Superior temporal gyrus (tissue), 1 donor: ENCODE measurements around the gene NMUR2.

Experiments
- DNase-seq: peaks from one replicate; pipeline ENCODE4 v3.0.0-alpha.2; 2016; ENCODE audit errors: extremely low spot score

NMUR2 gene, protein sequence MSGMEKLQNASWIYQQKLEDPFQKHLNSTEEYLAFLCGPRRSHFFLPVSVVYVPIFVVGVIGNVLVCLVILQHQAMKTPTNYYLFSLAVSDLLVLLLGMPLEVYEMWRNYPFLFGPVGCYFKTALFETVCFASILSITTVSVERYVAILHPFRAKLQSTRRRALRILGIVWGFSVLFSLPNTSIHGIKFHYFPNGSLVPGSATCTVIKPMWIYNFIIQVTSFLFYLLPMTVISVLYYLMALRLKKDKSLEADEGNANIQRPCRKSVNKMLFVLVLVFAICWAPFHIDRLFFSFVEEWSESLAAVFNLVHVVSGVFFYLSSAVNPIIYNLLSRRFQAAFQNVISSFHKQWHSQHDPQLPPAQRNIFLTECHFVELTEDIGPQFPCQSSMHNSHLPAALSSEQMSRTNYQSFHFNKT

DNA sequence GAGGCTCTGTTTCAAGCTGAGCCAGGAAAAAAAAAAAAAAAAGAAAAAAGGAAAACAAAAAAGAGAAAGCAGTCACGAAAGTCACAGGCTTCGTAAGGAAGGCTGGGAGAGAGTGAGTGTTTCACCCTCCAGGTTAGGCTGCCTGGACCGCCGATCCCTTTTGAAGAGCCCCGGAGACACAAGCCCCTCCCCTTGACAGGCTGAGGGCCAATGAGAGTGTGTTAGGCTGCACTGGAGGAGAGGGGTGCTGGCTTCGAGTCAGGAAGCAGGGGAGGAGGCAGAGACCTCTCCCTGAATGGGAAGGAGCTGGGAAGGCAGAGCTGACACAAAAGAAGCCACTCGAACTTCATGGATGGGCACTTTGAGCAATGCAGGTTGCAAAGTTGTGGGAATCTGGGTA, at the start of gene NMUR2:
Gene NMUR2, minus strand, starts transcription at position 135 of the 400 bp plus-strand sequence. CDS start 166 bp downstream, outside the sequence.
- DNase-seq, result no peak

DNA sequence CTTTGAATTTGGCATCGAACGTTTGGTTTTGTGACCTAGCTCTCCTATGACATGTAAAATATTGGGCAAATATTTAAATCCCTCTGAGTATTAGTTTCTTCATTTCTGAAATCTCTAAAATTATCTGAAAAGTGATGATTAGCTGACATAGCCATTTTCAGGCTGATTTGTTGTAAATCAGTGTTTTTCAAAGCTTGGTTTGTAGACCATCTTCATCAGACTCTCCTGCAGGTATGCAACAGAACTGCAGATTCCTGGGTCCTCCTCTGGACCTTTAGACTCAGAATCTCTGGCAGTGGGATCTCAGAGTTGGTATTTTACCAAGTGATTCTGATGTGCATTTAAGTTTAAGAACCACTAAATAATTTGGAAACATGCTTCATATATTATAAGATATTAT, 38.9 kb upstream of the NMUR2 start:
- DNase-seq, result no peak

DNA sequence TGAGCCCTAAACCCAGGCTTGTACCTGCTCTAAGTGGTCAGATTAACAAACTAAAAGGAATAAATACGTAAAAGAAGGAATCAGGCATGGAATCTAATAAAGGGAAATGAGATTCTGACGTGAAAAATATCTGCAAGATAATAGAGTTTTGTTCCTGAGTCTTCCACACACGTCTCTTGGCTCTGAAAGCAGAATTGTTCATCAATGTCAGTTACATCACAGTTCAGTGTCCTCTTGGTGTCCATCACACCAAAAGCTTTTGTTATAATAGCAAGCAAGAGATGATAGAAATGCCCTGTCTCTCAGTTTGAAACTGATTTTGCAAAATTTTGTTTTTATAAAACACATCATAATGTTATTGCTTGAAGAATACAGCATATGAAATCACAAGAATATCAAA, 34.7 kb upstream of the NMUR2 start:
- peak; percentile 91 for DNase-seq

DNA sequence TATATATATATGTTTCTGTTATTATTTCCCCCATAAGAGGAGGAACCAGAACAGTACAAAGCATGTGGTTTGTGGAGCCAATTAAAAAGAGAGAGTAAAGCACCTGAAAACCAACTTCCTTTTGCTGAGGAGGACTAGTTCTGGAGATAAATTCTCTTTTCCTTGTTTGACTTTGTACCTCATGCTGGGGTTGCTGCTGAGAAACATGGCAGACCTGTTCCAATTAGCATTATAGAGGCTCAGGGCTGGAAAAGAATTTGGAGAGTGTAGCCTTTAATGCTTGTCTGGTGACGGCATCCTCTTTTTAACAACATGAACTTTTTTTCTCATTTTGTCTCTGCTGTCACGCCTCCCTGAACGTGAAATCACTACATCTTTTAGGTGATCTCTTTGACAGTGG, 32.8 kb upstream of the NMUR2 start:
- no peak for DNase-seq

DNA sequence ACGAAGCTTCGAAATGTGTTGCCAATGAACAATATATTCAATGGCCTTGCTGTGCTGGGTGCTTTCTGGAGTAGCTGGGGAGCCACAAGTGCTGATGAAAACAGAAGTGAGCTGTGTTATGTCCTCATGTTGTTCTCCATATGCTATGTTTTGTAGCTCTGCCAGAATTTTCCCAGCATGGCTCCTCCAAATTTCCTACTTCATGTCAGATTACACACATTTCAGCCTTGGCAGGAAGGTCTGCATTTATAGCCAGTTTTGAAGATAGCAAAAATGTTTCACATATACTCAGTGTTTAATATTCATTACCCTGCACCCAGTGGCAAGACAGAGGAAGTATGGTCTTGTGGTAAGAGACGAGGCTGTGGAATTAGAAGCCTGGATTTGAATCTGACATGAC, 22.6 kb upstream of the NMUR2 start:
- DNase-seq, result no peak

DNA sequence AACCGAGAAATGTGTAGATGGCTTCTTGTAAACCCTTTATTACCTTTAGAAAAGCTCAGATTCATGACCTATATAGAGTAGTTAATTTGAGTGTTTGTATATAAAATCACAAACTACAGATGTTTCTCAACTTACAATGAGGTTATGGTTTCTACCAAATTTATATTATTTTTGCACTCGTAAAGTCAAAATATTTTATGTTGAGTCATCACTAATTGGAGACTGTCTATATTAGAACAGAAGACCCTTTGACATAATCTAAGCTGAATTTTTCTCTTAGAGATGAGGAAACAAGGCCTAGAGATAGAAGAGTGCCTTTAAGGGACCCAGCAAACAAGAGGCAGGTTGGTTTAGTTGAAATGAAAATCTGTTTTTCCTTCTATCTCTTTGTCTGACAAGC, 20.0 kb upstream of the NMUR2 start:
- no peak for DNase-seq

DNA sequence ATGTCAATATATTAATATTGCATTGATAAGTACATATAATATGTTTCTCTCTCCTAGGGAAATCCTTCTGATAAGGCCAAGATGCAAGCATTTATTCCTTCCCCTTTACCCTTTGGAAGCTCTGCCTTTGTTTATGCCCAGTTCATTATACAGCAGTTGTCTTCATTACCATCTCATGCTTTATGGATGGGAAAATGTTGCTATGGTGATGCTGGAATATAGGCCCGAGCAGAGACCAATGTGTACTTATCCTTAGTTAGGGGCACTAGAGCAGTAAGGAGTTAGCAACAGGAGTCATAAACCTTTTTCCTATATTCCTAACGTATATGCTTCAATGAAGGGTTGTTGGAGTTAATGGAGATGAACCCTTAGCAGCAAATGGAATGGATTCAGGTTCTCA, 19.4 kb upstream of the NMUR2 start:
- DNase-seq, result no peak

DNA sequence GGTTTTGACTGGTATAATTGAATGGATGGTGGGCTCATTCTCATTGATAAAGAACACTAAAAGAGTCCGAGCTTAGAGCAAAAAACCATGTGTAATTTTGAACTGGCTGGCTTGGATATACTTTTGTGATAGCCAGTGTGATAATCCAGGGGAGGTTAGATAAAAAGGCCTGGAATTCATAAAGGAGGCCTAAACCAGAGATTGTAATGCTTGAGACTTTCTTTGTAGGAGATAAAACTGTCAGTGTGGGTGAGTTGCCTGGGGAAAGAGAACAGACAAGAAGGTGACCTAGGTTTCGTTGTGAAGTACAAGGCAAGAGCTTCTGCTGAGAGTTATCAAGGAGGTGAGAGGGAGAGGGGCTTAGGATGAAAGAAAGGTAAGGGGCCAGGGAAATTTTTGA, 17.0 kb upstream of the NMUR2 start:
- DNase-seq, result no peak

DNA sequence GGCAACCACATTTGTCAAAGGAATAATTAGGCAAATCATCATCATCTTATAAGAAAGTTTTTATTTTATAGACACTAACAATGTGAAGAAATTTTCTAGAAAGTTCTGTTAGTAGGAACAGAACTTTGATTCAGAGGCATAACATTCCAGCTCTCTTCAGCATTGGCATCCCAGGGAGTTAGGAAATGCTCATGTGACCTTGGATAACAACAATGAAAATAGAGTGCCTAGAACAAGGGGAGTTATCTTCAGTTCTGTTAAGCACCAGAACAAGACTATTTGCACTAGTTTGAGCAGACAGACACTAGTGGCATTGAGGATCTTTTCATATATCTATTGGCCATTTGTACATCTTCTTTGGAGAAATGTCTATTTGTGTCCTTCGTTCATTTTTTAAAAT, 7.0 kb upstream of the NMUR2 start:
- DNase-seq, result no peak

DNA sequence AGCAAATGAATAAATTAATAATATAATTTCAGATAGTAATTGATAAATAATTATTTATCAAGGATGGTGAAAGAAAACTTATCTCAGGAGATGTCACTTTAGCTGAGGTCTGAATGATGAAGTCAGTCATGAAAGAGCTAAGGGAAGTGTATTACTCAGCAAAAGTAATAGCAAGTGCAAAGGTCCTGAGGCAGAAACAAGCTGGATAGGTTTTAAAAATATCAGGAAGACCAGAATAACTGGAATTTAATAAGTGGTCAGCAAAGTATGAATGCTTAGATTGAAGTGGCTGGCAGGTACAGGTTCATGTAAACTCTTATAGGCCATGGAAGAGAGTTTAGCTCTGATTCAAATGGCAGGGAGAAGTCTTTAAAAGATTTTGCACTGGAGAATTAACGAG, 1.0 kb upstream of the NMUR2 start:
- no peak for DNase-seq

DNA sequence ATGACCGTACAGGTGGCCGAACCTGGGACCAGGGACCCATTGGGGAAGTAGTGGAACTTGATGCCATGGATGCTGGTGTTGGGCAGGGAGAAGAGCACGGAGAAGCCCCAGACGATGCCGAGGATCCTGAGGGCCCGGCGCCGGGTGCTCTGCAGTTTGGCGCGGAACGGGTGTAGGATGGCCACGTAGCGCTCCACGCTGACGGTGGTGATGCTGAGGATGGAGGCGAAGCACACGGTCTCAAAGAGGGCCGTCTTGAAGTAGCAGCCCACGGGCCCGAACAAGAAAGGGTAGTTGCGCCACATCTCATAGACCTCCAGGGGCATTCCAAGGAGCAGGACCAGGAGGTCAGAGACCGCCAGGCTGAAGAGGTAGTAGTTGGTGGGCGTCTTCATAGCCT, 585 bp downstream of the NMUR2 start:
- DNase-seq, result no peak

DNA sequence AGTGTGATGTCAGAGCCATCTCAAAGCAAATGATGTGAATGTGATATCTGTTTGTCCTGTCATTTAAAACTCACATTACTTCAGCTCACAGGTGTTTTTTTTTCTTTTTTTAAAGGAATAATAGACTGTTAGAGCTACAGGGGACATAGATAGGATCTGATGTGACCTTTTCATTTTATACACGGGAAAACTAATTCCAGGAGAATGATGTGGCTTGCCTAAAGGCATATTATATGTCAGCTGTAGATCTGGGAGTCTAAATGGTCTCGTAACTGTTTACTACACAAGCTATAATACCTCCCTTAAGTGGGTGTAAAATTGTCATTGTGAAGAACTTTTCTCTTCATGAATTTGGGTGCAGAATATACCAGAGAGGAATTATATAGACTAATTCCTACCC, 2.0 kb downstream of the NMUR2 start:
- no peak for DNase-seq

DNA sequence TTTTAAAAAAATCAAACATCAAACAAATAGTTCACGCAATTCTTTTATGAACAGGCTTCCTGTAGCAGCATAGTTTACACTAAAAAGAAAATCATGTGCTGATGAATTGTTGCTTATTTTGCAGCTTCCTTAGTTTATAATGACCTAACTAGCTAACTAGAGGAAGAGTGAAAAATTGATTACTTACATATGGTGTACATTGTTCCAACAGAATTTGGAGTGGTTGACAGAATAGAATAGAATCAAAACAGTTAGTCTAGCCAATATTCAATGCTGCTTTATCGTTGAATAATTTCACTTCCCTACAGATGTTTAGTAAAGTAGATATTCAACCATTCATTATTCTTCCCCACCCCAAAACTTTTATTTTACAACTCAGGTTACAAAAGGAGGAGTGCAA, 4.2 kb downstream of the NMUR2 start:
- DNase-seq, result no peak

DNA sequence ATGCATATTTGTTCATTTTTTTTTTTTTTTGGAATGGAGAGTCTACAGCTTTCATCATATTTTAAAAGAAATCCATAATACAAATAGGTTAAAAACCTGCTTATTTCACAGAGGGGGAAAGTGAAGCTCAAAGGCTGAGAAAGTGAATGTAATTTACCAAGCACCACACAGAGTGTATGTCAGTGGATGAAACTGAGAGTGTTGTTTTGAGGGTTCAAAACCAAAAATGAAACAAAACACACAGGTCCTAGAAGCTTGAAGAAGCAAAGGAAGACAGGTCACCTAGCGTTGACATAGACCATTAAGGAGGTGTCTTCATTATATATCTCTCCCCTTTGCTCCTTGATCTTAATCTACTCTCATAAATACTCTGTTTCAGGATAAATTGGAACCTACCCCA, 7.5 kb downstream of the NMUR2 start:
- DNase-seq, result no peak

DNA sequence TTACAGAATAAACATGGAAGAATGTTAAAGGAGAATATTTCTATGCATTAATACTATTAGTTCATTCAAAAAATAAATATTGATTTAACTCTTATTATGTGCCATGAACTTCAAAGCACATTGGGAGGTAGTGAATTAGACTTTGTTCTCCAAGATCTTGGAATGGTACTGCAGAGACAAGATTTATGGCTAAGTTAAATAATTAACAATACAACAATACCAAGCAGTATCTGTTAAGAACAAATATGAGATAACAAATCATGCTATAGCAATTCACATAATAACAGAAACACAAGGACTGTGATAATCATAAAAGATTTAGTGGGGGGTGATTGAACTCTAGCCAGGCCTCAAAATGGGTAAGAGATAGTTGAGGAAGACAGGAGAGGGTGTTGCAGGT, 11.6 kb downstream of the NMUR2 start:
- no peak for DNase-seq

DNA sequence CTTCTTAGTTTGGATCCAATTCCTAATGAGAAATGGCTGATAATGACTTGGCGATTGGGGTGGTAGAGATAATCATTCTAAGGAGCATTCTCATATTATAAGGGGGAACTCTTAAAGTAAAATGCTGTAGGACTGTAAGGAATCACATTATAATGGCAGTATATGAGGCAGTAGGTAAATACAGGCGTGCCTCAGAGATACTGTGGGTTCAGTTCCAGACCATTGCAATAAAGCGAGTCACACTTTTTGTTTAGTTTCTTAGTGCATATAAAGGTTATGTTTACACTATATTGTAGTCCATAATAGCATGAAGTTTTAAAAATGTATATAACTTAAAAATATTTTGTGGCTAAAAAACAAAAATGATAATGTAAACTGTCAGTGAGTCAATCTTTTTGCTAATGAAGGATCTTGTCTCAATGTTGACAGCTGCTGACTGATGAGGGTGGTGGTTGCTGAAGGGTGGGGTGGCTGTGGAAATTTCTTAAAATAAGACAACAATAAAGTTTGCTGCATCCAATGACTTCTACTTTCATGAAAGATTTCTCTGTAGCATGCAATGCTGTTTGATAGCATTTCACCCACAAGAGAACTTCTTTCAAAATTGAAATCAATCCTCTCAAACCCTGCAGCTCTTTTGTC, 15.8 kb downstream of the NMUR2 start:
- no peak for DNase-seq

DNA sequence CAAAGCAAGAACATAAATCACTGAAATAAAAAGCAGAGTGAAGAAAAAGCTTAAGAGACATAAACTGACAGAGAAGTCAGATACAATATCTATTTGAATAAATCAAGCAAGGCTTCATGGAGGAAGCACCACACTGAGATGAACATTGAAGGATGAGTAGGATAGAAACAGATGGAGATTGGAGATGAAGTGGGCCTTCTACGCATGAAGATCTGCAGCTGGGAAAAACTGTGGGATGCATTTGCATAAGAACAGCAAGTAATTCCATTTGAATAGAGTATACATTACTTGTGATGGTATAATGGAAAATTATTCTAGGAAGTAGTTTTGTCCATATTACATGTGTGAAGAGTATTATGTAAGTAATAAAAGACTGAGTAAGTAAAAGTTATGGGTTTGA, 16.5 kb downstream of the NMUR2 start:
- DNase-seq, result no peak

DNA sequence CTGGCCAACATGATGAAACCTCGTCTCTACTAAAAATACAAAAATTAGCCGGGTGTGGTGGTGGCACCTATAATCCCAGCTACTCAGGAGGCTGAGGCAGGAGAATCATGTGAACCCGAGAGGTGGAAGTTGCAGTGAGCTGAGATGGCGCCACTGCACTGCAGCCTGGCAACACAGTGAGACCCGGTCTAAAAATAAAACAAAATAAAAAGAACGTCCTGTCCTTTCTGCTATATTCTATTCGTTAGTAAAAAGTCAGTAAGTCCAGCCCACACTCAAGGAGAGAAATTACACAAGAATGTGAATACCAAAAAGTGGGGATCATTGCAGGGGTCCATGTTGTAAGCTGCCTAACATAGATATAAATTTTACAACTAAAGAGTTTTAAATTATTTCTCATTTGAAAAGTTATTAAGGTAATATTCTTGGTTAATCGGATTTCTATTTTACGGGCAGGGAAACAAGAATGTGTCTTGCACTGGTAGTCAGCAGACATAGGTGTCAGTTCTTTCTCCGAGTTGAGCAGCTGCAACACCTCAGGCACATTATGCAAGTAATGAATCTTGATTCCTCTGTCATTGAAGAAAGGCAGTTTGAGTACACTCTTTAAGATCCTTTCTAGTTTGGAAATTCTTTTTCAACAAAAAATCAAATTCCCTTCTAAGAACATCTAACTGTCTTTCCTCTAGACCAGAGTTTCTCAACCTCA, 24.5 kb downstream of the NMUR2 start:
- DNase-seq, result no peak

DNA sequence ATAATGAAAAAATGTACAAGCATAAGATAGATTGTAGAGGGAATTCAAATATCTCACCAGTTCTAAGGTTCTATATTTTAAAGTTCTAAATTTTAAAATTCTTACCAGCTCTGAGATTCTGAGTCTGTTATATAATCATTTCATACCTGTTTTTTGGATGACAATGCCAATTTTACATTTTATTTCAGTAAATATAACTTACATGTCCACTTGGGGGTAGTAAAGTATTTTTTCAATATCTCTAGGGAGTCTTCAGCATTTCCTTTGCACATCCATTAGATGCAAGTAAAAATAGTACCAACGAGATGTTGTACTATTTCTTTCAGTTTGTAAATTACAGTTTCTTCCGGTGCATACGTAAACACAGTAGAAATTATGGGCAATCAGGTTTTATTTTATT, 25.7 kb downstream of the NMUR2 start:
- peak; percentile 79 for DNase-seq

DNA sequence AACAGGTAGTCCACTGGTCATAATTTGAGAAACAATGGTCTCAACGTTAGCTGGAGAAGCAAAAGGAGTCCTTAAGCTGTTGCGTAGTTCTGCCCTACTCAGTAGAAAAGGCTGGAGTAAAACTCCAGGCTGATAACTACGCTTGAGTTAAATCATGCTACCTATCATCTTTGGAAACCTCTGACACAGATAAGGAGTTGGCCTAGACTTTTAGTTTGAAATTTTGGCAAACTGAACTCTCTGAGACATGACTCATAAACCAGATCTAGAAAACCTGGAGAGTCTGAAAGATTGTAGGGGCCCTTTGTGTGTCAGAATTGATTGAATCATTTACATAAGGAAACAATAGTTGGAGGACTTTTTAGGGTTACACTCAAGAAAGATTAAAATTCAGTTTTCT, 26.3 kb downstream of the NMUR2 start:
- peak; percentile 70 for DNase-seq

DNA sequence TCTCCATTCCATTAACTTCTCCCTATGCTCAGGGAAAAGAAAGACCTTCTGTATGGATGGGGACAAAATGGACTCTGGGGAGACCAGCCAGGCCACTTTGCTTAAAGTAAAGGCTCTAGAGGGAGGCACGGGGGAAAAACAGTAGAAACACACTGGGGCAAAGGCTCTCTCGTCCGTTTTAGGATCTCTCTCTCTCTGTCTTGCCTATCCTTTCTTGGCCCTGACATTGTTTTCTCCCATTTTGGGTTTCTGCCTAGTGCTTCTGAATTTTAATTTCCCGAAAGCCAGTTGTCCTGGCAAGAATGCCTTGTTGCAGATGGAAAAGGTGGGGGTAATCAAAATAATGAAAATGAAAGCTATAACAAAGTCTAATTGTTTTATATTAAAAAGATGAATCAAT, 28.2 kb downstream of the NMUR2 start:
- DNase-seq, result peak; percentile 74

DNA sequence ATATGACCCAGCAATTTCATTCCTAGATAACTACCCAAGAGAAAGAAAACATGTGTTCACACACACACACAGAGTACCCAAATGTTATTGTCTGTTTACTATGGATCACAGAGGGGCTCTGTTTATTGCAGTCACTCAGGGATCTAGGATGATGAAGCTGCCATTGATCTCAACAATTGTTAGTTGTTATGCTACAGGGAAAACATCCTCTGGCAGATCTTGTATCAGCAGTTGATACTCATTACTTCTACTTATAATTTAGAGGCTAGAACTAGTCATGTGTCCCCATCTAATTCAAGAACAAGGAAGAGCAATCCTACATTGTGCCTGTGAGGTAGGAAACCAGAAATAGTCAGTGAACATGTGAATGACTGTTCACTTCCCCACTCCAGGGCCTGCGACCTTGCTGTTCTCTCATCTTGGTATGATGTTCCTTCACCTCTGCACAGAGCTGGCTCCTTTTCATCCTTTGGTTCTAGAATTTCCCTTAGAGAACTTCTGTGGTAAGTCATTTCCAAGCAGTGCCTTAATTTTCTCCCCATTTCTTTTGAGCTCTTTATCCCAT, 30.3 kb downstream of the NMUR2 start:
- DNase-seq, result peak; percentile 83

DNA sequence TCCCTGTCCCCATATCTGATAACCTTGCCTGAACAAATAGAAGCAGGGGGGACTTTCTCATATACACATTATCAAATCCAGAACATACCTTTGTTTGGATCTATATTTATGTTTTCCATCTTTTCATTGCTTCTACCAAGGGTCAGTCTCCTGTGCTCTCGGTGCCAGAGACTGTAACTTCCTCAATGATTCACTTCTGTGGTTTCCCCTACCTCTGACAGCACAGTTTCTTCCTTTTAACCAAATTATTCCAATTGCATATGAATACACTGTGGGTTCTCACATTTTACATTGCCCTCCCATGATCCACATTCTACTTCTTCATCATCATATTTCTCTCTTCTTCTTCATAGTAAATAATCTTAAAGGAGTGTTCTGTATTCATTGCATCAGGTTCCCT, 32.2 kb downstream of the NMUR2 start:
- DNase-seq, result no peak
